Calu3 (cell line): ENCODE data around the gene SDR42E2. TPM values are rescaled to one million over a fixed set of nuclear protein-coding genes. Genes with fewer than 3 reads are reported as not detected.
A peak's percentile ranks its signal among the peaks of the same experiment; 100 is the strongest.

Experiments
- BruUV-seq: library from RNA; stranded (reverse); fragments of 400-500 nt; replicated peaks from 2 replicates; lab custom pipeline; 2021; lab: Mats Ljungman, UMichigan
- CTCF ChIA-PET: fragments of 300-600 bp; sonication (Branson Sonifier 250); formaldehyde crosslinking; loops from one replicate; lab custom pipeline; 2022; ENCODE audit warnings: antibody characterized with exemption; lab: Charles Lee
- DNase-seq: peaks from one replicate; pipeline ENCODE4 v3.0.0; 2022
- H3K27ac Mint-ChIP-seq: one replicate; pipeline ENCODE4 v1.8.0; 2022; ENCODE audit warnings: mixed read lengths; ENCODE audit not compliant: unreplicated experiment
- H3K27me3 Mint-ChIP-seq: one replicate; pipeline ENCODE4 v1.8.0; 2022; ENCODE audit warnings: mixed read lengths; ENCODE audit not compliant: unreplicated experiment
- H3K36me3 Mint-ChIP-seq: one replicate; pipeline ENCODE4 v1.8.0; 2022; ENCODE audit warnings: mild to moderate bottlenecking, moderate library complexity, mixed read lengths; ENCODE audit not compliant: insufficient read depth, unreplicated experiment
- H3K4me1 Mint-ChIP-seq: one replicate; pipeline ENCODE4 v1.8.0; 2022; ENCODE audit warnings: mild to moderate bottlenecking, low read depth, mixed read lengths; ENCODE audit not compliant: unreplicated experiment
- H3K4me3 Mint-ChIP-seq: one replicate; pipeline ENCODE4 v1.8.0; 2022; ENCODE audit warnings: mild to moderate bottlenecking, low read depth, moderate library complexity, mixed read lengths; ENCODE audit not compliant: unreplicated experiment
- H3K9me3 Mint-ChIP-seq: one replicate; pipeline ENCODE4 v1.8.0; 2022; ENCODE audit warnings: low read depth, mixed read lengths; ENCODE audit not compliant: unreplicated experiment
- intact Hi-C: fragments of 100-400 bp; cut with micrococcal nuclease; formaldehyde crosslinking; loops from one replicate; pipeline ENCODE4 v1.10.0; 2022; ENCODE audit not compliant: unreplicated experiment
- total RNA-seq: library from RNA; stranded (reverse); gene quantifications from 2 replicates; pipeline ENCODE4 v1.2.3, GENCODE V29; 2022
- TF ChIP-seq, protein P1 (sequence below): fragments of 200-600 bp; IDR thresholded peaks from one replicate; pipeline ENCODE4 v1.8.0; 2022; ENCODE audit warnings: antibody characterized with exemption; ENCODE audit not compliant: unreplicated experiment

The SDR42E2 gene
- total RNA-seq, 1 experiment from 2014 or later = not detected

GRCh38 chr16:22203091-22203490 is 40.8 kb downstream of the SDR42E2 start:
- intact Hi-C loops = no loop called here
- no peak overlapping the region for H3K27ac Mint-ChIP-seq
- DNase-seq = no peak
- peaks cover 18% of the 10 kb centered on the region for H3K36me3 Mint-ChIP-seq
- H3K27me3 Mint-ChIP-seq = no peaks in the 10 kb centered on the region
- CTCF ChIA-PET = interaction anchor here (0.6 to 1.4 kb wide), 3 partner anchors 12 to 1814 kb away, joined by 3 to 5 read pairs (median 4); no protein-coding TSS in a partner anchor
- no TSS peak for BruUV-seq
- H3K4me3 Mint-ChIP-seq = no peak overlapping the region
- no peaks in the 10 kb centered on the region for H3K9me3 Mint-ChIP-seq
- peaks cover 10% of the 10 kb centered on the region for H3K4me1 Mint-ChIP-seq
- TF ChIP-seq, protein P1, sequence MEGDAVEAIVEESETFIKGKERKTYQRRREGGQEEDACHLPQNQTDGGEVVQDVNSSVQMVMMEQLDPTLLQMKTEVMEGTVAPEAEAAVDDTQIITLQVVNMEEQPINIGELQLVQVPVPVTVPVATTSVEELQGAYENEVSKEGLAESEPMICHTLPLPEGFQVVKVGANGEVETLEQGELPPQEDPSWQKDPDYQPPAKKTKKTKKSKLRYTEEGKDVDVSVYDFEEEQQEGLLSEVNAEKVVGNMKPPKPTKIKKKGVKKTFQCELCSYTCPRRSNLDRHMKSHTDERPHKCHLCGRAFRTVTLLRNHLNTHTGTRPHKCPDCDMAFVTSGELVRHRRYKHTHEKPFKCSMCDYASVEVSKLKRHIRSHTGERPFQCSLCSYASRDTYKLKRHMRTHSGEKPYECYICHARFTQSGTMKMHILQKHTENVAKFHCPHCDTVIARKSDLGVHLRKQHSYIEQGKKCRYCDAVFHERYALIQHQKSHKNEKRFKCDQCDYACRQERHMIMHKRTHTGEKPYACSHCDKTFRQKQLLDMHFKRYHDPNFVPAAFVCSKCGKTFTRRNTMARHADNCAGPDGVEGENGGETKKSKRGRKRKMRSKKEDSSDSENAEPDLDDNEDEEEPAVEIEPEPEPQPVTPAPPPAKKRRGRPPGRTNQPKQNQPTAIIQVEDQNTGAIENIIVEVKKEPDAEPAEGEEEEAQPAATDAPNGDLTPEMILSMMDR = no peak

DNA sequence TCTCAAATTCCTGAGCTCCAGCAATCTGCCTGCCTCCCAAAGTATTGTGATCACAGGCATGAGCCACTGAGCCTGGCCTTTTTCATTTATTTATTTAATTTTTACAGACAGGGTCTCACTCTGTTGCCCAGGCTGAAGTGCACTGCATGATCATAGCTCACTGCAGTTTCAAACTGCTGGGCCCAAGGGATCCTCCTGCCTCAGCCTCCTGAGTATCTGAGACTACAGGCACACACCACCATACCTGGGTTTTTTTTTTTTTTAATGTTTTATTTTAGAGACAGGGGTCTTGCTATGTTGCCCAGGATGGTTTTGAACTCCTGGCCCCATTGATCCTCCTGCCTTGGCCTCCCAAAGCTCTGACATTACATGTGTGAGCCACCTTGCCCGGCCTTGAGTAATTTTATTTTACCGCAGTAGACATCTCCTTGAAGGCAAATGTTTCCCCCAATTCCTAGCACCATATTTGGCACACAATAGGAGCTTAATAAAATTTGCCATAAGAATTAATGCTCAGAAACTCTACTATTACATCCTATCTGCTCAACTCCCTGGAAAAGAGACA is 41.9 kb downstream of the SDR42E2 start:
- DNase-seq = no peak
- Mint-ChIP-seq H3K27ac (no peak overlapping the region), H3K4me3 (no peak overlapping the region), H3K36me3 (peaks cover 18% of the 10 kb centered on the region), H3K27me3 (no peaks in the 10 kb centered on the region), H3K9me3 (no peaks in the 10 kb centered on the region), H3K4me1 (peaks cover 14% of the 10 kb centered on the region)
- CTCF ChIA-PET = interaction anchor here (0.7 to 1.4 kb wide), 3 partner anchors 13 to 96 kb away, joined by 3 to 4 read pairs (median 3); no protein-coding TSS in a partner anchor
- TF ChIP-seq, protein P1 = no peak
- intact Hi-C loops = no loop called here
- BruUV-seq = no TSS peak

- no peaks in the 10 kb centered on the region for H3K27me3 Mint-ChIP-seq
- TSS peak; percentile 96 for BruUV-seq
- TF ChIP-seq, protein P1 = no peak
- H3K4me3 Mint-ChIP-seq = peak overlapping the region; percentile 95
- intact Hi-C loops = loop anchor here (1.0 kb wide), 1 partner anchor 92 kb away; the partner anchor contains the start of gene POLR3E
- no peaks in the 10 kb centered on the region for H3K9me3 Mint-ChIP-seq
- H3K36me3 Mint-ChIP-seq = peaks cover 18% of the 10 kb centered on the region
- DNase-seq = no peak
- H3K4me1 Mint-ChIP-seq = peaks cover 19% of the 10 kb centered on the region
- CTCF ChIA-PET = interaction anchor here (0.6 to 1.4 kb wide), 8 partner anchors 9 to 404 kb away, joined by 3 to 15 read pairs (median 4); partner anchors contain the start of gene POLR3E
- H3K27ac Mint-ChIP-seq = peak overlapping the region; percentile 91
These were observed 43.3 kb downstream of the SDR42E2 start for GRCh38 chr16:22205577-22206012.

- BruUV-seq = no TSS peak
- H3K36me3 Mint-ChIP-seq = peaks cover 18% of the 10 kb centered on the region
- peak; percentile 98 for DNase-seq
- no peaks in the 10 kb centered on the region for H3K9me3 Mint-ChIP-seq
- intact Hi-C loops = no loop called here
- no peaks in the 10 kb centered on the region for H3K27me3 Mint-ChIP-seq
- TF ChIP-seq, protein P1 = peak; percentile 87
- H3K4me3 Mint-ChIP-seq = peak within 1 kb of the TSS; percentile 95
- CTCF ChIA-PET = interaction anchor here (0.6 to 1.4 kb wide), 11 partner anchors 10 to 1518 kb away, joined by 3 to 15 read pairs (median 5); partner anchors contain the start of gene POLR3E
- peaks cover 22% of the 10 kb centered on the region for H3K4me1 Mint-ChIP-seq
- peak within 1 kb of the TSS; percentile 91 for H3K27ac Mint-ChIP-seq
These were observed 43.9 kb downstream of the SDR42E2 start, which contains the start of gene EEF2K for GRCh38 chr16:22206013-22206841. Gene EEF2K, plus strand, starts transcription at chr16:22206278. Its CDS starts 19,452 bp downstream, at chr16:22225730.
